Transverse colon (tissue), 4 donors: ENCODE results near the gene MYMK. TPM values are rescaled to one million over a fixed set of nuclear protein-coding genes. Genes with fewer than 3 reads are reported as not detected.

Experiments
- DNase-seq: peaks from one replicate; pipeline ENCODE4 v3.0.0-alpha.2; 2019
- H3K27ac ChIP-seq, 4 donors: fragments of 200-600 bp; sonication (generic); 2 replicates each; pipeline ENCODE4 v1.5.1; 2016 to 2018; ENCODE audit warnings: inconsistent platforms in 4 of 4
- H3K27me3 ChIP-seq: fragments of 200-600 bp; sonication (generic); 2 replicates; pipeline ENCODE4 v1.5.1; 2017; ENCODE audit warnings: inconsistent platforms
- H3K36me3 ChIP-seq, 4 donors: fragments of 200-600 bp; sonication (generic); 2 replicates each; pipeline ENCODE4 v1.5.1; 2017 to 2019; ENCODE audit warnings: inconsistent platforms in 4 of 4
- H3K4me1 ChIP-seq, 4 donors: fragments of 200-600 bp; sonication (generic); 2 replicates each; pipeline ENCODE4 v1.5.1; 2017 to 2020; ENCODE audit warnings: inconsistent platforms in 4 of 4
- H3K4me3 ChIP-seq, 4 donors: fragments of 200-600 bp; sonication (generic); 1 replicate in 1 of 4; 2 replicates in 3 of 4; pipeline versions ENCODE4 v1.5.1 to v1.6.1; 2017 to 2019; ENCODE audit warnings: inconsistent platforms in 4 of 4
- H3K9me3 ChIP-seq, 2 donors: fragments of 200-600 bp; sonication (generic); 2 replicates each; pipeline ENCODE4 v1.5.1; 2017 to 2019; ENCODE audit warnings: inconsistent platforms in 2 of 2
- EP300 ChIP-seq: sonication (generic); formaldehyde crosslinking; IDR thresholded peaks from one replicate; pipeline ENCODE4 v1.6.1; 2017; ENCODE audit warnings: antibody characterized with exemption, low read depth
- POLR2A ChIP-seq: fragments of 450-650 bp; IDR thresholded peaks from one replicate; pipeline ENCODE4 v1.6.1; 2016; ENCODE audit warnings: antibody characterized with exemption, mild to moderate bottlenecking, moderate library complexity
- POLR2AphosphoS5 ChIP-seq, 3 donors: sonication (generic); formaldehyde crosslinking; IDR thresholded peaks; one replicate each; pipeline ENCODE4 v1.6.1; 2016; ENCODE audit warnings: antibody characterized with exemption in 3 of 3
- WGBS, 2 donors: methylation state at CpG; one replicate each; pipeline ENCODE4 v1.1.5; 2018; ENCODE audit warnings: low coverage in 1 of 2; 5-methylcytosine and 5-hydroxymethylcytosine counted together
- in situ Hi-C, 4 donors: fragments of 200-750 bp; cut with MboI; loops; one replicate each; pipeline versions ENCODE4 v1.15.0 to v1.15.1; 2017; ENCODE audit warnings: low sequenced_read_pairs in 3 of 4, low pct_ligation_motif_present in 1 of 4, low pct_unique_long_range_greater_than_20kb in 1 of 4
- intact Hi-C: fragments of 100-400 bp; cut with DNase I; formaldehyde crosslinking; loops from one replicate; pipeline ENCODE4 v1.15.1; 2023; ENCODE audit warnings: low total_unique reads
- total RNA-seq, 4 donors: library from RNA; depleted of rRNA; stranded (reverse); fragments of >200 nt; gene quantifications; one replicate each; pipeline ENCODE4 v1.1.0, GENCODE V29; 2016
- TF ChIP-seq, protein P1 (sequence below), 5 experiments: fragments of 200-600 bp in 3 of 5; fragments of 450-650 bp in 2 of 5; sonication (generic) in 3 of 5; IDR thresholded peaks; 1 replicate in 2 of 5; 2 replicates in 3 of 5; pipeline ENCODE4 v1.5.1; 2016 to 2017; ENCODE audit warnings: antibody characterized with exemption in 5 of 5, inconsistent platforms in 3 of 5, mild to moderate bottlenecking in 2 of 5, moderate library complexity in 1 of 5

The MYMK gene
- total RNA-seq, 4 donors from 2014 or later: not detected

DNA sequence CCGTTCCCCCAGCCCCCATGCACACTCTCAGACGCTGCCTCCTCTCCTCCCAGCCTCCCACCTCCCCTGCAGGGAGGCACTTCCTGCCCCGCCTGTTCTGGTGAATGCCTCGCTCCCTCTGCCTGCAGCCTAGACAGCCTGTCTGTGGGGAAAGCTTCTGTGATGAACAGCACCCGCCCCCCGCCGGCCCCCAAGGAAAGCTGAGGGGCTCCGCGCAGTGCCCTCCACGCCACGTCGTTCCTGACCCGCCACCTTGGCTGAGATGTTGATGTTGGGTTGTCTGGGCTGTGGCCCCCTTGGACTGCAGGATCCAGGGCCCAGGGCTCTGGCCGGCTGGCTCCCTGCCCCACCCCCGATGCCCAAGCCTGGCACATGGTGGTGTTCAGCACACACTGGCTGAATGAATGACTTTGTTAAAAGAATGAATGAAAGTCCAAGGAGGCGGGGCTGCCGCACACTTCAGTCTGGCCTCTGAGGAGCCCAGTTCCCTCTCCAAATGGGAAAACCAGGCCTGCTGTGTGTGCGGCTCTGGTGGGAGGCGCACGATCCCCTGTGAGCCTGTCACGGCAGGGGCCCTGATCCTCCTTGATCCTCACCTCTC lies 2.1 kb upstream of the MYMK start:
- Histone ChIP-seq H3K36me3 (no peaks in the 10 kb centered on the region), H3K27ac (peak overlapping the region in 3 of 4 donors; percentile 36 to 51 (median 40)), H3K4me3 (no peak overlapping the region), H3K27me3 (peaks cover 7% of the 10 kb centered on the region), H3K9me3 (no peaks in the 10 kb centered on the region), H3K4me1 (peaks cover 0 to 28% (median 14%) of the 10 kb centered on the region in 4 donors)
- DNase-seq: no peak
- 45% methylated on average over 19 of the region's 21 CpGs; no CpG with 5 or more reads in 1 of the 2 donors for WGBS, 2 donors
- no peak for TF ChIP-seq POLR2AphosphoS5 (IDR thresholded peaks at IDR 0.05)
- TF ChIP-seq, protein P1, sequence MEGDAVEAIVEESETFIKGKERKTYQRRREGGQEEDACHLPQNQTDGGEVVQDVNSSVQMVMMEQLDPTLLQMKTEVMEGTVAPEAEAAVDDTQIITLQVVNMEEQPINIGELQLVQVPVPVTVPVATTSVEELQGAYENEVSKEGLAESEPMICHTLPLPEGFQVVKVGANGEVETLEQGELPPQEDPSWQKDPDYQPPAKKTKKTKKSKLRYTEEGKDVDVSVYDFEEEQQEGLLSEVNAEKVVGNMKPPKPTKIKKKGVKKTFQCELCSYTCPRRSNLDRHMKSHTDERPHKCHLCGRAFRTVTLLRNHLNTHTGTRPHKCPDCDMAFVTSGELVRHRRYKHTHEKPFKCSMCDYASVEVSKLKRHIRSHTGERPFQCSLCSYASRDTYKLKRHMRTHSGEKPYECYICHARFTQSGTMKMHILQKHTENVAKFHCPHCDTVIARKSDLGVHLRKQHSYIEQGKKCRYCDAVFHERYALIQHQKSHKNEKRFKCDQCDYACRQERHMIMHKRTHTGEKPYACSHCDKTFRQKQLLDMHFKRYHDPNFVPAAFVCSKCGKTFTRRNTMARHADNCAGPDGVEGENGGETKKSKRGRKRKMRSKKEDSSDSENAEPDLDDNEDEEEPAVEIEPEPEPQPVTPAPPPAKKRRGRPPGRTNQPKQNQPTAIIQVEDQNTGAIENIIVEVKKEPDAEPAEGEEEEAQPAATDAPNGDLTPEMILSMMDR (IDR thresholded peaks at IDR 0.05): no peak
- no peak for TF ChIP-seq EP300
- no peak for TF ChIP-seq POLR2A
- in situ Hi-C loops (loop anchor here in 1 of 4 donors (25.0 kb wide), 1 partner anchor 185 kb away; no protein-coding TSS in a partner anchor), intact Hi-C loops (no loop called here)

DNA sequence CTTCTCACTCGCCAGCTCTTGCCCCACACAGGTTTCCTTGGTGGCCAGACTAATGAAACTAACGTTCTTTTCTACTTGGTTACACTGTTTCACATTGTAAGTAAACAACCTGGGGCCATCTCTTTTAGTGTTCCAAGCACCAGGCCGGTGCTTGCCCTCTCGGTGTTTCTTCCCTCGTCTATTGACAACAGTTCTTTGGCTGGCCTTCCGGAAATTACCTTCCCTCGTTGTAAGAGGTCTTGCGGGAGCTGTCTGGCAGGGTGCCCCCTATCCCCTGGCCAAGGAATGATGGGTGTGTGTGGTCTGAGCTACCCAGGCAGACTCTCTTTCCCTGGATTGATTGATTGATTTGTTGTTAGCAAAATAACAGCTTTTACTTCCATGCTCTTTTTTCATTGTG lies 918 bp upstream of the MYMK start:
- no peaks in the 10 kb centered on the region for H3K36me3 ChIP-seq
- H3K9me3 ChIP-seq: no peaks in the 10 kb centered on the region
- H3K27ac ChIP-seq: no peak overlapping the region
- no peak overlapping the region for H3K4me3 ChIP-seq
- in situ Hi-C loops (loop anchor here in 1 of 4 donors (25.0 kb wide), 1 partner anchor 187 kb away; no protein-coding TSS in a partner anchor), intact Hi-C loops (no loop called here)
- peaks cover 7% of the 10 kb centered on the region for H3K27me3 ChIP-seq
- TF ChIP-seq EP300 (no peak), POLR2AphosphoS5 (IDR thresholded peaks at IDR 0.05) (no peak), POLR2A (no peak)
- TF ChIP-seq, protein P1 (IDR thresholded peaks at IDR 0.05): no peak
- H3K4me1 ChIP-seq: peaks cover 0 to 28% (median 14%) of the 10 kb centered on the region in 4 donors
- no peak for DNase-seq
- WGBS, 2 donors: 64 to 81% methylated on average over 8 of the region's 8 CpGs

DNA sequence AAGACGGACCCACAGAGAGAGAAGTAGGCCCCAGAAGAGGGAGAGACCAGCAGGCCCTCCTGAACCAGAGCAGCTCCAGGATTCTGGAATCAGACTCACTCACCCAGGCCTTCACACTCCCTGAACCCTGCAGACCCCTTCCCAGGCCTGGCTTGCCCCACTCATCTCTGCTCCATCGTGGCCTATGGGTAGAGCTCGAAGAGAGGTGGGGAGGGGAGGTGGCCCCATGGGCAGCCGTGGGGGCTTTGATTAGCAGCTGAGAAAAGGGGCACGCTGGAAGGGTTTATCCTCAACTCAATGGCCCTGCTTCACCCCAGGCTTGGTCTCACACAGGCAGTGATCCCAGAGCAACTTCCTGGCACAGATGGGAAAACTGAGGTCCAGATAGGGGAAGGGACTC lies 613 bp downstream of the MYMK start:
- whole genome bisulfite sequencing, 2 donors: 89 to 100% methylated on average over 1 to 5 of the region's 5 CpGs
- in situ Hi-C loops: no loop called here
- peaks cover 7% of the 10 kb centered on the region for H3K27me3 ChIP-seq
- H3K36me3 ChIP-seq: no peaks in the 10 kb centered on the region
- no peak overlapping the region for H3K27ac ChIP-seq
- no peak for DNase-seq
- H3K4me3 ChIP-seq: no peak overlapping the region
- H3K4me1 ChIP-seq: peaks cover 0 to 28% (median 14%) of the 10 kb centered on the region in 4 donors
- TF ChIP-seq POLR2AphosphoS5 (IDR thresholded peaks at IDR 0.05) (no peak), EP300 (no peak), POLR2A (no peak)
- TF ChIP-seq, protein P1 (IDR thresholded peaks at IDR 0.05): no peak
- intact Hi-C loops: no loop called here
- H3K9me3 ChIP-seq: no peaks in the 10 kb centered on the region

DNA sequence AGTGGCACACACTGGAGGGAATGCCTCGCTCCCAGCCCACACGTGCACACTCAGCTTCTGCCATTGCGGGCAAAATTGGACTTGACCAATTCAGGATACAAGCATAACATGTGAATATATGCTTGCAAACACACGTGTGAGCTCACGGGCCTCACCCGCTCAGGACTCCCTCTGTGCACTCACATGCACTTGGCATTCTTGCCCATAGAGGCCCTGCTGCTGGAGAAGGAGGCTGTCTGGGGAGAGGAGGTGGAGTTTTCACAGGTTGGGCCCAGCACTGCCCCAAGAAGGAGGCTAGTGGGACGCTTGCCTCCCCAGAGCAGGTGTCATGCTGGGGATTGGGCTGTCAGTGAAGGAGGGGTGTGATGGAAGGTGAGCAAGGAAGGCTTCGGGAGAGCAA lies 1.7 kb downstream of the MYMK start:
- DNase-seq: no peak
- Histone ChIP-seq H3K27me3 (peaks cover 4% of the 10 kb centered on the region), H3K9me3 (no peaks in the 10 kb centered on the region), H3K4me3 (no peak overlapping the region), H3K27ac (no peak overlapping the region), H3K4me1 (peaks cover 0 to 22% (median 9%) of the 10 kb centered on the region in 4 donors), H3K36me3 (no peaks in the 10 kb centered on the region)
- intact Hi-C loops (no loop called here), in situ Hi-C loops (no loop called here)
- WGBS, 2 donors: 56 to 79% methylated on average over 2 to 8 of the region's 8 CpGs
- no peak for TF ChIP-seq POLR2A
